NCI-H187 (cell line): Measurements from ENCODE around the gene LONP2.
"Not testable (repeated sequence)": the region's sequence is repeated elsewhere in the genome, so short reads cannot be mapped to it uniquely, and the experiment has no call there.

Experiments
- DNase-seq, 2 experiments: peaks; one replicate each; lab custom pipeline; 2025; lab: John Stamatoyannopoulos, UW

LONP2 gene

DNA sequence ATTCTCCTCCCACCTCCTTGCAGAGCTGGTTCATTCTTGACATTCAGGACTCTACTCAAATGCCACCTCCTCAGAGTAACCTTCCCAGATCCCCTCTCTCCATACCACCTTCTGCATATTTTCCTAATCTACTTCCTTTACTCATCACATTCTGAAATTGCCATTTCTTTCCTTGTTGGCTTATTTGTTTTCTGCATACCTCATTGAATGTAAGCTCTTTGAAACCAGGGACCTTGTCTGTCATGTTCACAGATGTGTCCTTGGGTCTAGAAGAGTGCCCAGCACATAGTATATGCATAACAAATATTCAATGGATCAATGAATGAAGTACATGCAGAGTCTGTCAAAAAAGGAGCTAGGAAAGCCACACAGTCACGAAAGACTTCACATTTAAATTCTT, 7.8 kb upstream of the LONP2 start:
- no peak for DNase-seq

- not testable (repeated sequence) for DNase-seq
Observed at GRCh38 chr16:48240147-48240546, 4.0 kb upstream of the LONP2 start.

DNA sequence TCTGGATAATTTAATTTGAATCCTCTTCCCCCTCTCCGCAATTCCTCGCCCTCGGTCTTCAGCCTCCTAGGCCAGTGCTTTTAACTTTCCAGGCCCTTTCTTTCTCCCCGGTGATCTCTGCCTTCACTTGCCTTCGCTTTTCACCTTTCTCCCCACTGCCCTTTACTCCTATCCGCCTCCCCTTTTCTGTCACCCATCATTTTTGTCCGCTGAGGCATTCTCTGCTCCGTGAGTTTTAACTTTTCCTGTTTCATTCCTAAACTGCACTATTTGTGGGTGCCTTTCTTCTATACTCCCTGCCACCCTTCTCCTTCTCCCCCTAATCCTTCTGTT, 729 bp downstream of the LONP2 start:
- DNase-seq: no peak

DNA sequence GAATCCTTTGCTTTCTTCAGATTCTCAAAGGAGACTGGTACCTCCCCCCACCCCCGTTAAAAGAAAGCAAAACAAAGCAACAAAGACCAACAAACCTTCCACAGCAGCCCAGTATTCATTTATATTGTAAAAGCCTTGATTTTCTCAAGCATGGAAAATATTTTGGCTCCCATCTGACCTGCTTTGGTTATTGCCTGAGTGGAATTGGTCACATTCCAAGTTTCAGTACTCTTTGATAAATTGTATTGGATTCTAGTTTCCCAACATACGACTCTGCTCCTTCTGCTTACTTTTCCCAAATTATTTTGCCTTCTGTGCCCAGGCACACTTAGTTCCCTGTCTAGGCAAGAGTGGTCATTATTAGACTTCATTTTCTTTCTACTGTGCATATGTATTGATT, 2.0 kb downstream of the LONP2 start:
- DNase-seq: no peak

GRCh38 chr16:48247311-48247710, 3.2 kb downstream of the LONP2 start, which contains the start of gene ABCC11:
Gene ABCC11, minus strand, starts transcription at chr16:48247539. Its CDS starts 15,618 bp downstream, at chr16:48231921.
- no peak for DNase-seq

DNA sequence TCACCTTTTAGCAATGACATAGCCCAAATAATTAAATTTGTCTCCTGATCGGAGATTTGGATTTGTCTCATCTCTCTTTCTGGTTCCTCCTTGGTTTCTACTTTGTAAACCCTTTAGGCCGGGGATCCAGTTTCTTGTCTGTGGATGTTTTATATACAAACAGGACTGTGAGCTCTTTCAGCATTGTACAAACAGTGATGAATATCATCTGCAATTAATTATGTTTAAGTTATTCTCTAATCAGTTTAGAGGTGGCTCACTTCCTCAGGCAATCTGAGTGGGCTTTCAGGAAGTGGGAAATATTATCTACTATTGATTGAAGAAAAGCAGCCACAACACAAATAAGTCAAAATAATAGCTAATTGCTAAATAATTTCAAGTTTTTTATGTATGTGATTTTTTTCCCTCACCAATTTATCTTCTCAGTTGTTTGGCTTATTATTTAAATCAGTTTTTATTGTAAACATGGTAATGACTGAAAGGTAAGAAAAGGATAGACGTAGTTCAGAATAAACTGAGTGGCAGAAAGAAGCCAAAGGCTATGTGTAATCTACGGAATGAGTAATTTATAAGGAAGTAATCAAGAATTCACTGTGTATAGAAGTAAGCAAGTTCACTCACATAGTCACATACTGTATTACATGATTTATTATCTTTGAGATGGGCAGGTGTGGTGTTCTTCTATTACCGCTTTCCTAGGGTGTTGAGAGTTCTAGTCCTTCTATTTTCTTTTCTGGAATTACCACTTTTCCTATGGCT, 6.6 kb downstream of the LONP2 start:
- DNase-seq: no peak

- no peak for DNase-seq
Observed at GRCh38 chr16:48252013-48252412, 7.9 kb downstream of the LONP2 start.

- DNase-seq: no peak
Observed at GRCh38 chr16:48256579-48257177, 12.6 kb downstream of the LONP2 start.

- no peak for DNase-seq
Observed at GRCh38 chr16:48261569-48261968, 17.5 kb downstream of the LONP2 start.

DNA sequence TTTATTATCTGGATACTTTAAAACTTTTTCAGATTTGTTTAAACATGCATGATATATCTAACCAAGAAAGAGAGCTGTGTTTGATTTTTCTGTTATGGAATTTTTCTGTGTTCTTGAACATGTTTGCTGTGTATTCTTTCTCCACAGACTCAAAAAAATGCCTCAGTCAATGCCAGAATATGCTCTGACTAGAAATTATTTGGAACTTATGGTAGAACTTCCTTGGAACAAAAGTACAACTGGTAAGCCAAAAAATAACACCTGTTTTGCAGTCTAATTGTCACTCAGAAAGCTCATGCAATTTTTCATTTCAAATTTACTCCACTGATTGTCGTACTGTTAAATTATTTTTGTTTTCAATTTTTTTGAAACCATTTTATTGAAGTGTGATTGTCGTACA, 18.5 kb downstream of the LONP2 start:
- no peak for DNase-seq

GRCh38 chr16:48269011-48269410, 24.9 kb downstream of the LONP2 start:
- no peak for DNase-seq

DNA sequence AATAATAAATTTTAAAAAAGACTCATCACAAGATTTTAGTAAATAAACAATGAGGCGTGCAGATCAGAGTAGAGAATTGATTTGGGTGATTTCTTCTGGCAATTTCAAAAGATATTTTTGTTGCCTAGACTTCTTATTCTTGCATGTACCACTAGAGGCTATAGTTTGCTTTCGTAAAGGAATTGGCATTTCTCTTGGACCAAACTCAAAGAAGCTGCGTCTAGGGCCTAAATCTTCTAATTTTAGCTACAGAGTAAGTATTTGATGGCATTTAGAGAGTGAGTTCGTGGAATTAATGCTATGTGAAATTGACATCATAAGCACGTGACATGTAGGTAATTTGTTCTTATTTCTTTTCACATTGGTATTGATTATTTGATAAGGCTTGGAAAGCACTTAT, 27.6 kb downstream of the LONP2 start:
- DNase-seq: no peak

DNA sequence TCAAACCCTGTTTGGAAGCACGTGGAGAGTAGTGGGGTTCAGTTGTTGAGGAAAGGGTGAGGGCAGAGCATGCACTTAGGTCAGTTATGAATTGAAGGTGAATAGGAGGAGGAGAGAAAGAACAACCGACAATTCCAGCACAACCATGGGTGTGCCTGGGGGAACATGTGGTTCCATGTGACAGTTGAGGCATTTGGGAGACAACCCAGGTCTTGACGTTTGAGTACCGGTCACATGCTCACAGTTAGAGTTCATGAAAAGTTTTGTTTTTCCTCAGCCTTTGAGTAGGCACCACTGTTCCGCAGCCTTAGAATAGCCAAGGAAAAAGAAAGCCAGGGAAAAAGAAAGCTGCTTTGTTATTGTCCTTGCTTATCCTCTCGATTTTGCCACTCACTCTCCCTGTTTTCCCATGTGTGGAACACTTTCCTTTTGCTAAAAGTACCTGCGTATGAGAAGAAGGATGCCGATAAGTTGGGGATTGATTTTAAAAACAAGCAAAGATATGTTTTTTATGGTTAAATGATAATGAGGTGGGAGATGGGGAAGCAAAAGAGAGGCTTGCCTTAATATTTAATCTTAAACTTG, 28.8 kb downstream of the LONP2 start:
- no peak for DNase-seq

DNA sequence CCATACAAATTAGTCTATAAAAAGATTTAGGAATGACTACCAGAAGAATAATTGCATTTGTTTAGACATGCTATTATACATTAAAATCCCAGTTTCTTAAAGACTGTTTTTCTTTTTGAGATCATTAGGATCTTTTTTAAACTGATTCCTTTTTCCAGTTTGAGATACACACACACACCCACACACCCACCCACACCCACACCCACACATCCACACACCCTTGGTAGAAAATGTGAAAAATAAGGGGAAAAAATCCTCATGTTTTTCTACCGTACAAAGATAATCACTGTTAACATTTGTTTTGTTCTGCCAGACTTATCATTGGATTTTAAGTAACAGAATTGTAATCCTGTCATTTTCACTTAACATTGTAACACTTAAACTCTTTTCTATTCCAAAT, 30.4 kb downstream of the LONP2 start:
- no peak for DNase-seq

DNA sequence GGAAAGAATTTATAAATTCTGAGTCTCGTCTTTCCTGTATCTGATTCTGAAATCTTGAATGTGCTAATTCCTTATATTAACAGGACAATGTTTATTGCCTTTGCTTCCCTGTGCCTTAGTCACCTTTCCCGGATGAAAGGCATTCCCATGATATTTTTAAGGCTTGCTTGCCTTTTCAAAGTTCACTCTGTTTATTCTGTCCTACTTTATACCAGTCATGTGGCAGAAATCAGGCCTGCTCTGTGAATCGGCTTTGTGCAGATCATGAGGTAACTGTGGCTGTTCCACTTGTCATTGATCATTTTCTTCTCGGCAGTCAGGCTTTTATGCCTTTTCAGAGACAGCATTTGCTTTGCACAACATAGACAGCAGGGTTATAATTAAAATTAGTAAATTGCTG, 32.0 kb downstream of the LONP2 start:
- no peak for DNase-seq

- DNase-seq: no peak
Observed at GRCh38 chr16:48277158-48277557, 33.1 kb downstream of the LONP2 start.

DNA sequence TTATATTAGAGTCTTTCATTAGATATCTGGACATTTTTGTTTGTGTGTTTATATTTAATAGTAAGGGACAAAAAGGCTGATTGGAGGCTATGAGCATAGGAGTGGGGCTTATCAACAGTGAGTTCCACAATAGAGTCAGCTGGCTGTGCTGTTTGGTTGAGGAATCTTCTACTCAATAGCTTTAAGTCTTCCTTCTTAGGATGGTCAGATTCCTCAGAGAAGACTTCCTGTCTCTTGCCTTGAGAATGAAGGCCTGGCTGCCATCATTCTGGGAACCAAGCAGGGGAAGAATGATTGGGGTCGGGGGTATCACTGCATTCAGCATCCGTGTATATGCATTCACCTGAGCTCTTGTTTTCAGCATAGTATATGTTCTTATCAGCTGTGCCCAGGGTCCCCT, 35.1 kb downstream of the LONP2 start:
- DNase-seq: no peak

- DNase-seq: no peak
Observed at GRCh38 chr16:48280546-48280945, 36.4 kb downstream of the LONP2 start.

GRCh38 chr16:48282636-48283263, 38.6 kb downstream of the LONP2 start:
- no peak for DNase-seq

DNA sequence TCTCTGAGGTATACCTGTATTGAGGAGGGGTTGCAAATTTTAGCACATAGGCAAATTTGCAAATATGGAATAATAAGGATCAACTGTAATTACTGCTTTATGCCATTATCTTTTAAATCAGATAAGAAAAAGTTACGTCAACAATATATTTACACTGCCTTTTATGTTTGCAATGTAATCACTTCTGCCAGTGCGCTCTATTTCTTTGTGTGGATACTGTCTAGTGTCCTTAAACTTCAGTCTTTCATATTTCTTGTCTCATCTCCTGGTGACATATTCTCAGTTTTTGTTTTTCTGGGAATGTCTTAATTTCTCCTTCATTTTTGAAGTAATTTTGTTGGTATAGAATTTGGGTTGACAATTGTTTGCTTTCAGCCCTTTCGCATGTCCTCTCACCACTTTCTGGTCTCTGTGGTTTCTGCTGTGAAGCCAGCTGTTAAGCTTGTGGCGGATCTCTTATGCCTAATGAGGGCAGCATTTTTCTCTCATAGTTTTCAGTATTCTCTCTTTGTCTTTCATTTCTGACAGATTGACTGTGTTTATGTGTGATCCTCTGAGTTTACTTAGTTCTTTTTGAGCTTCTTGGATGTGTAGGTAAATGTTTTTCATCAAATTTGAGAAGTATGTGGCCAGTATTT, 40.8 kb downstream of the LONP2 start:
- no peak for DNase-seq

DNA sequence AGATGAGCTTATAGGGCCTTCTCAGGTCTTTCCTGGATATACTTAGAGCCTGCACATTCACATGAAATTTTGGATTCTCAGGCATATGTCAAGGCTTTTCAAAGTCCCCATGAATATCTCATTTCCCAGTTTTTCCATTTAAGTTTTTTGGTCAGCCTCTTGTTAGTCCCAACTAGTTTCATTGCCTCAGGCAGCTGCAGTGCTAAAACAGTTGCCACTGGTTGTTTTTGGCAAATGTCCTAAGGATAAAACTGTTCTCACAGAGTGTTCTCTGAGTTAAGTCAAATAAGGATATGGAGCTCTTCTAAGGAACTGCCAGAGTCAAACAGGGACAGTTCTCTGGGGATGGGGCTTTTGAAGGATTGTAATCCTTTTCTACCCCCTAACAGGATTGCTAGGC, 43.1 kb downstream of the LONP2 start:
- no peak for DNase-seq

DNA sequence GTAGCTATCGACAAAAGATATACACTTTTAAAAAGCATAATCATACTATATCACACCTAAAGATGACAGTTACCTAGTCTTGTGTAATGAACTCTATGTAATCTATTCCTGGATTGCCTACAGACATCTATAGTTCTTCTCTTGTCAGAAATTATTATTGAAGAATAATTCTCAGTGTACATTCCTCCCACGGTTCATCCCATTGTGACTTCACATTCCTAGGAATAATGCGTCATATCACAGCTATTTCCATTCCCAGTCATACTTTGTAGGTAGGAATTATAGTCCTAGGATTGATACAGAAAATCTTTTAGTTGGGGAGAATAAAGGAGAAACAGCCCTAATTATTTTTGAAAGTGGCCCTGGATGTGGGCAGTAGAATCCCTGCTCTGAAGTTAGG, 47.2 kb downstream of the LONP2 start:
- DNase-seq: no peak

- no peak for DNase-seq
Observed at GRCh38 chr16:48291754-48292153, 47.7 kb downstream of the LONP2 start.
